Suprapubic skin (tissue), 3 donors: Measurements from ENCODE around the gene NAA11.

ENCODE experiments used
- CTCF ChIP-seq, 2 donors: fragments of 200-600 bp in 1 of 2; fragments of 450-650 bp in 1 of 2; sonication (generic) in 1 of 2; IDR thresholded peaks; one replicate each; pipeline ENCODE4 v1.5.1; 2016 to 2019; ENCODE audit warnings: antibody characterized with exemption in 2 of 2, mild to moderate bottlenecking in 1 of 2, moderate library complexity in 1 of 2
- POLR2AphosphoS5 ChIP-seq, 3 donors: sonication (generic); formaldehyde crosslinking; IDR thresholded peaks; one replicate each; pipeline ENCODE4 v1.6.1; 2017; ENCODE audit warnings: antibody characterized with exemption in 3 of 3

- no peak for TF ChIP-seq CTCF (IDR thresholded peaks at IDR 0.05)
- no peak for TF ChIP-seq POLR2AphosphoS5 (IDR thresholded peaks at IDR 0.05)
Observed at GRCh38 chr4:79308137-79308536, 17.7 kb downstream of the NAA11 start.
